DMS 273 treated with DMSO at 0.1 percent for 48 hours (cell line): Measurements from ENCODE around the gene INSL3.
"Not testable (repeated sequence)": the region's sequence is repeated elsewhere in the genome, so short reads cannot be mapped to it uniquely, and the experiment has no call there.

Experiments
- DNase-seq: peaks from one replicate; lab custom pipeline; 2025; lab: John Stamatoyannopoulos, UW

Gene INSL3

GRCh38 chr19:17784201-17785008, 36.9 kb downstream of the INSL3 start:
- peak; percentile 33 for DNase-seq

DNA sequence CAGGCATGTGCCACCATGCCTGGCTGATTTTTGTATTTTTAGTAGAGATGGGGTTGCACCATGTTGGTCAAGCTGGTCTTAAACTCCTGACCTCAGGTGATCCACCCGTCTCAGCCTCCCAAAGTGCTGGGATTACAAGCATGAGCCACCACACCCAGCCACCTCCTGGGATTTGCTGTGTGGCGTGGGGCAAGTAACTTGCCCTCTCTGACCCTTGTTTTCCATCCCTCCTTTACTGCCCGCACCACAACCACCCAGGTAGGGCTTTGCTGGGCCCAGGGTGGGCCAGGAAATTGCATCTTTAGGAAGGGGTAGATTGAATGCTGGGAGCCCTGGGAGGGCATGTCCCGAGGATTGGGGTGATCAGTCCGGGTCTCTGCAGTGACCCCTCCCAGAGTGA, 37.6 kb downstream of the INSL3 start:
- DNase-seq = not testable (repeated sequence)

DNA sequence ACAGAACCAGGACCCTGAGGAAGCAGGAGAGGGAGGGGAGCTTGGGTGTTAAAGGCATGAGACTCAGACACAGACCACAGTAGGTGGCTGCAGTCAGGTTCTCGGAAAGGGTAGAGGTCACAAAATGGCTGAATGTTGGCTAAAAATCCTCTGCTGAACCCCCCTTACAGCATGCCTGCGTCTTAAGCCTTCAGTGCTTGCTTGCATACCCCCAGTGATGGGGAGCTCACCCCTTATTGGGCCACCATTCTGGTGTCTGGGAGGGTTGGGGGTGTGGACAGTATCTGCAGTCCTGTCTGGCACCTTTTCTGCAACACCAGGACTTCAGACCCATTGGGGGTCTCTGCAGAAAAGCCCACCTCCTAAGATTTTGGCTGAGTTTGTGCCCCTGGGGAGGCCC, 40.5 kb downstream of the INSL3 start:
- DNase-seq = no peak

DNA sequence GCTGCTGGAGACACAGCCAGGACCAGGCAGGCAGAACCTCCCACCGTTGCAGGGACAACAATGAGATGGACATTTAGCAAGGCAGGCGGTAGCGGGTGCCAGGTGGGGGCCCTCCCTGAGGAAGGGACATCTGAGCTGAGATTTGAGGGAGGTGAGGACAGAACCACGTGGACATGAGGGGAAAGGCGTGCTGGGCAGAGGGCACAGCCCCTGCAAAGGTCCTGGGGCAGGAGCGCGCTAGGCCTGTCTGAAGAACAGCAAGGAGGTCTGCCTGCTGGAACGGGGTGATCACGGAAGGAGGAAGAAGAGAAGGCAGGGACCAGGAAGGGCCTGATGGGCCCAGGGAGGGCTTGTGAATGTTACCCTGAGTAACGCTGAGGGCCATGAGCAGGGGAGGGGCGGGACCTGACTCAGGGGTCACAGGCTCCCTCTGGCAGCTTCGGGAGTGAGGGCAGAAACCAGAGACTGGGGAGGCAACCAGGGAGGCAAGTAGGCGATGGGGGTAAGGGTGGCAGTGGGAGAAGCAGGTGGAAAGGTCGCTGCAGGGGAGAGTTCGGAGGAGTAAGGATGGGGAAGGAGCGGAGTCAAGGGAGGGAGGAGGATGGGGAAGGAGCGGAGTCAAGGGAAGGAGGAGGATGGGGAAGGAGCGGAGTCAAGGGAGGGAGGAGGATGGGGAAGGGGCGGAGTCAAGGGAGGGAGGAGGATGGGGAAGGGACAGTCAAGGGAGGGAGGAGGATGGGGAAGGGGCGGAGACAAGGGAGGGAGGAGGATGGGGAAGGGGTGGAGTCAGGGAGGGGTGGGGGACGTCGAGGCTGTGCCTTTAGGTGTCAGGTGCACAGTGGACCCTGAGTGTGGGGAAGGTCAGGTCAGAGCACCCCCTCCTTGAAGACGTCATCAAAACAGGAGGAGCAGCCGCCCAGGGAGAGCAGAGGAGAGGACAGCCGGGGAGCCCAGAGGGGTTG, 42.1 kb downstream of the INSL3 start:
- DNase-seq = no peak

- DNase-seq = no peak
Measured at GRCh38 chr19:17778251-17778967, 42.9 kb downstream of the INSL3 start.

GRCh38 chr19:17777840-17778239, 43.5 kb downstream of the INSL3 start:
- DNase-seq = not testable (repeated sequence)

- DNase-seq = no peak
Measured at GRCh38 chr19:17775991-17776803, 45.1 kb downstream of the INSL3 start.

DNA sequence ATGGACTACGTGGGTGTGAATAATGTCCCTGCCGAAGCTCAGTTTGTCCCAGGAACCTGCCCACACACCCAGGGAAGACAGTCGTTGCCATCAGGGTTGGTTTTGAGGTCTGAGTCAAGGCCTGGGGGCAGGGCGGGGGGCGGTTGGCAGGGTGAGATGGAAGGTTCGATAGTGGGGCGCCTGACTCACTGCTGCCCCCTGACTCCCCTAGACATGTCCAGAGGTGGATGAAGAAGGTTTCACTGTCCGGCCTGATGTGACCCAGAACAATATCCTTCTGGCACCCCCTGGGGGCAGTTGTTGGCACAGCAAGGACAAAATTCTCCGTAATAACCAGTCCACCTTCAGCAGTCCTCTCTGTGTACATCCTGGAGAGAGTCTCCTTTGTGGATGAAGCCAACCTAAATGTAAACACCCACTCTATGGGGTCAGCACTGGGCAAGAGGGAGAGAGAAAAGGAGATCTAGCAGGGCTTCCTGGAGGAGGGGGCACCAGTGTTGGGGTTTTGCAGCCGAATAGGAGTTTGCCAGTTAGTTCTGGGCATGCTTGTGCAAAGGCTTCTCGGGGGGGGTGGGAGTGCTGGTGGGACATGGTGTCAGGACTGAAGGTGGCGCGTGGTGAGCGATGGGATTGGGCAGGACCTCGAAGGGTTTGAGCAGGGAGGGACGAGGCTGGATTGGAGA, 45.9 kb downstream of the INSL3 start:
- no peak for DNase-seq

DNA sequence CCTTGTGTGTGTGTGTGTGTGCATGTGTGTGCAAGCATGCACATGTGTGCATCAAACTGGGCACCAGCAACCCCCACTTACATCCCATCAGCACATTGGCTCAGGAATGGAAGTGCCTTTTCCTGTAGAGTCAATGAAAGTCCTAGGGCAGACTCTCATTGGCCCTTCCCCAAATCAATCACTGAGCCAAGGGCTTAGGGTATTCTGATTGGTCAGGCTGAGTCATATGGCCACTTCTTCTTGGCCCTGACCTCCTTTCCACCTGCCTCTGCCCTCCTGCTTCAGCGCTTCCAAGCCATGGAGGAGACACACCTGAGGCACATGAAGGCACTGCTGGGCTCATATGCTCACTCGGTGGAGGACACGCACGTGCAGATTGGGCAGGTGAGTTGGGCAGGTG, 49.1 kb downstream of the INSL3 start:
- DNase-seq = no peak

DNA sequence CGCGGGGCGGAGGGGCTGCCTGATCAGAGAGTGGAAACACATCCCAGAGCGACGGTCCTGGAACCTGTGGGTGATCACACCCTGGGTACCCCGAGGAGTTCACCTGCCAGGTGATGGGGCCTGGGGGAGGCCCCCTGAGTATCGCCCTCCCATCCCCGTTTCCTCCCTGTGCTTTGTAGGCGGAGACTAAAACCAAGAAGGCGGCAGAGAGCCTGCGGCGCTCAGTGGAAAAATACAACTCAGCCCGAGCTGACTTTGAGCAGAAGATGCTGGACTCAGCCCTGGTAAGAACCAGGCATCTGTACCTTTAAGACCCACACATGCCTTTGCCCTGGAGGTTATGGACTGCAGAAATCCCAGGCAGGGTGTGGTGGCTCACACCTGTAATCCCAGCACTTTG, 50.7 kb downstream of the INSL3 start:
- no peak for DNase-seq

- no peak for DNase-seq
Measured at GRCh38 chr19:17767559-17767958, 53.8 kb downstream of the INSL3 start.

DNA sequence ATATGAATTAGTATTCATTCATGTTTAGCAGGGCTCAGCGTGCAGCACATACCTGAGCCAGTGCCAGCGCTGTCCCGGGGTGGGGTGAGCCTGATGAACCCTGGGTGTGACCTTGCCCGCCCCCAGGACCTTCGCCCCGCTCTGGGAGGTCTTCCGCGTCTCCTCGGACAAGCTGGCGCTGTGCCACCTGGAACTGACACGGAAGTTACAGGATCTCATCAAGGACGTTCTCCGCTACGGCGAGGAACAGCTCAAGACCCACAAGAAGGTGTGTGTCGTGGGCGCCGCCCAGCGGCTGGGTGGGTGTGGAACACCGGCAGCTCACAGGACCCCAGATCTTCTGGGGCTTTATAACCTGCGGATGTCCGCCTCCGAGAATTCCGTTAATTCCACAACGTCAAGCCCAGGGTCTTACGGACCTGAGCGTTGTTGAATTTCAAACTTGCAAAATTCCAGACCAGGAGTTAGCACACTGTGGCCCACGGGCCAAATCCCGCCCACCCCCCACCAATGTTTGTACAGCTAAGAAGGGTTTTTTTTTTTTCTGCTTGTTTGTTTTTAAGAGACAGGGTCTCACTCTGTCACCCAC, 54.7 kb downstream of the INSL3 start:
- peak; percentile 30 for DNase-seq
